ENCODE data around the gene NLN.
"Not testable (repeated sequence)": the region's sequence is repeated elsewhere in the genome, so short reads cannot be mapped to it uniquely, and the experiment has no call there.

Gene NLN

GRCh38 chr5:65769539-65769938, 47.5 kb downstream of the NLN start:
- no peak for TF ChIP-seq POLR2AphosphoS5 (IDR thresholded peaks at IDR 0.05; ENCODE audit: low read depth)
- TF ChIP-seq SPI1 (IDR thresholded peaks at IDR 0.05; ENCODE audit: borderline replicate concordance, low read depth): no peak
- TF ChIP-seq REST (IDR thresholded peaks at IDR 0.05; ENCODE audit: insufficient replicate concordance, low read depth): no peak
- no peak for TF ChIP-seq GABPA (IDR thresholded peaks at IDR 0.05; ENCODE audit: low read depth)
- no peak for TF ChIP-seq CTCF (IDR thresholded peaks at IDR 0.05; ENCODE audit: insufficient read depth, low read length)
- no peak for DNase-seq (ENCODE audit: low read depth in 1 of 2, low spot score in 1 of 2)
- Histone ChIP-seq H3K4me3 (replicated peaks; ENCODE audit: insufficient read depth, low read length) (no peak overlapping the region), H3K27ac (replicated peaks) (no peak overlapping the region), H3K27me3 (ENCODE audit: insufficient read depth, poor library complexity, severe bottlenecking) (no peaks in the 10 kb centered on the region)

GRCh38 chr5:65771266-65771665, 49.3 kb downstream of the NLN start:
- Histone ChIP-seq H3K4me3 (replicated peaks; ENCODE audit: insufficient read depth, low read length) (no peak overlapping the region), H3K27ac (replicated peaks) (no peak overlapping the region), H3K27me3 (ENCODE audit: insufficient read depth, poor library complexity, severe bottlenecking) (no peaks in the 10 kb centered on the region)
- no peak for DNase-seq (ENCODE audit: low read depth in 1 of 2, low spot score in 1 of 2)
- TF ChIP-seq SPI1 (IDR thresholded peaks at IDR 0.05; ENCODE audit: borderline replicate concordance, low read depth) (no peak), POLR2AphosphoS5 (IDR thresholded peaks at IDR 0.05; ENCODE audit: low read depth) (no peak), CTCF (IDR thresholded peaks at IDR 0.05; ENCODE audit: insufficient read depth, low read length) (no peak)

- not testable (repeated sequence) for DNase-seq (ENCODE audit: low read depth in 1 of 2, low spot score in 1 of 2); H3K4me3 ChIP-seq (replicated peaks; ENCODE audit: insufficient read depth, low read length); H3K27me3 ChIP-seq (ENCODE audit: insufficient read depth, poor library complexity, severe bottlenecking); H3K27ac ChIP-seq (replicated peaks)
Measured at GRCh38 chr5:65772963-65773362, 51.0 kb downstream of the NLN start.

- Histone ChIP-seq H3K27ac (replicated peaks) (no peak overlapping the region), H3K4me3 (replicated peaks; ENCODE audit: insufficient read depth, low read length) (no peak overlapping the region), H3K27me3 (ENCODE audit: insufficient read depth, poor library complexity, severe bottlenecking) (no peaks in the 10 kb centered on the region)
- TF ChIP-seq GABPA (IDR thresholded peaks at IDR 0.05; ENCODE audit: low read depth): no peak
- no peak for TF ChIP-seq POLR2AphosphoS5 (IDR thresholded peaks at IDR 0.05; ENCODE audit: low read depth)
- no peak for TF ChIP-seq SPI1 (IDR thresholded peaks at IDR 0.05; ENCODE audit: borderline replicate concordance, low read depth)
- TF ChIP-seq CTCF (IDR thresholded peaks at IDR 0.05; ENCODE audit: insufficient read depth, low read length): no peak
- TF ChIP-seq REST (IDR thresholded peaks at IDR 0.05; ENCODE audit: insufficient replicate concordance, low read depth): no peak
- no peak for DNase-seq (ENCODE audit: low read depth in 1 of 2, low spot score in 1 of 2)
Measured at GRCh38 chr5:65774346-65774745, 52.3 kb downstream of the NLN start.

Data from HL-60 (cell line).